ENCODE data around the gene HPGDS. TPM values are rescaled to one million over a fixed set of nuclear protein-coding genes. Genes with fewer than 3 reads are reported as not detected.
"Not testable (repeated sequence)": the region's sequence is repeated elsewhere in the genome, so short reads cannot be mapped to it uniquely, and the experiment has no call there.

HPGDS gene
- polyA plus RNA-seq, 4 donors = 2.5 to 9.5 (median 4.7) TPM

DNA sequence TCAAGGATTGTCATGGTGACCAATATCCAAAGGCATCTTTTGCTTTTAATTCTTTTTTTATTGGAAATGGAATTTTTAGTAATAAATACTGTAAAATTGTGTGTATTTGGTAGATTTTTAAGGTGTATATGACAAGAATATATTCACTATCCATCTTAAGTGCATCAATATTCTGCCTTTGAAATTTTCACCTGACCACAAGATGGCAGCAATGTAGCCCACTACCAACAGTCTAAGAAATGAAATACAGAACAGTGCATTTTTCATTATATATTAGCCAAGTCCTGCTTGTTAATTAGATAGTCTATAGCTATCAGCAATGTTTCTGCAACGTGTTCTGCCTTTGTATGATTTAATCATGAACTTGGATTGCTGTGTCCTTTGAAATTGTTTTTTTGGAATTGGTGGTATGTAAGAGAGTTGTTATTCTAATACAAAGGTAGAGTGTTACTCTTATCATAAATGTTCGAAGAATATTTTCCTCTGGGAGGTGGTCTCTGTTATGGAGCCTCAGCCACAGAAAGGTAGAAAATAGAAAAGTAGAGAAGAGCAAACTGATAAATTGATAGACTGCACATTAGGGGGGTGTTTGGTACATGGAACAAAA lies 38.2 kb downstream of the HPGDS start:
- peak; percentile 15 for FAIRE-seq
- DNase-seq = peak; percentile 41 to 51
- no peaks in the 10 kb centered on the region for H3K4me1 ChIP-seq (ENCODE audit: control insufficient read depth in 3 of 3, insufficient read depth in 2 of 3, low read depth in 1 of 3, low read length in 2 of 3)

DNA sequence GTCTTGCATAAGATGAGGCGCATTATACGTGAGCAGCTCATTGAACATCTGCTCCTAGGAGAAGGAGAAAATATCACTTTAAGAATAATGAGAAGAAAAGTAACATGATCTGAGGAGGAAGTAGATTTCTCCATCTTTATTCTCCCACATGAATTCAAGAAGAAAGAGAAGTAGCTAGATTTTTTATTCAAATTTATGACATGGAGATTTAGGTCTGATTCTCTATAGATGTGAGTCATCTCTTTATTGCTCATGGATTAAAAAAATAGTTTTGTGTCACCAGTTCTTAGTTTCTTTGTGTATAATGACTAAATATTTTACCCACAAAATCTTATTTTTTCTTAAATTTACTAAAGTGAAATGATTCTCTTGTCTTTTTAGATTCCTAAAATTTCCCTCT lies 40.4 kb downstream of the HPGDS start:
- Histone ChIP-seq H3K9me3 (ENCODE audit: control insufficient read depth in 2 of 2, insufficient read depth in 1 of 2, low read depth in 1 of 2, low read length in 1 of 2) (no peaks in the 10 kb centered on the region), H3K4me1 (ENCODE audit: control insufficient read depth in 3 of 3, insufficient read depth in 2 of 3, low read depth in 1 of 3, low read length in 2 of 3) (peaks cover 0 to 3% (median 0%) of the 10 kb centered on the region in 3 donors), H3K36me3 (ENCODE audit: control insufficient read depth in 3 of 3, insufficient read depth in 2 of 3, low read depth in 1 of 3, low read length in 3 of 3) (no peaks in the 10 kb centered on the region), H3K27ac (ENCODE audit: low read depth in 1 of 3, low read length in 2 of 3) (no peak overlapping the region), H3K4me3 (ENCODE audit: low read depth in 1 of 3, low read length in 3 of 3) (no peak overlapping the region), H3K27me3 (ENCODE audit: control insufficient read depth in 3 of 3, insufficient read depth in 3 of 3, low read length in 3 of 3) (no peaks in the 10 kb centered on the region)
- FAIRE-seq (no peak), DNase-seq (no peak)
- WGBS, 3 donors = 93 to 95% (median 94%) methylated on average over 2 of the region's 2 CpGs

More for the DNA sequence above, 38.2 kb downstream of the HPGDS start:
- H3K4me3 ChIP-seq (ENCODE audit: low read depth in 1 of 3, low read length in 3 of 3) = no peak overlapping the region
- H3K27ac ChIP-seq (ENCODE audit: low read depth in 1 of 3, low read length in 2 of 3) = no peak overlapping the region
- 42 to 49% (median 43%) methylated on average over 2 of the region's 2 CpGs for WGBS, 3 donors
- H3K9me3 ChIP-seq (ENCODE audit: control insufficient read depth in 2 of 2, insufficient read depth in 1 of 2, low read depth in 1 of 2, low read length in 1 of 2) = no peaks in the 10 kb centered on the region
- no peaks in the 10 kb centered on the region for H3K27me3 ChIP-seq (ENCODE audit: control insufficient read depth in 3 of 3, insufficient read depth in 3 of 3, low read length in 3 of 3)
- H3K36me3 ChIP-seq (ENCODE audit: control insufficient read depth in 3 of 3, insufficient read depth in 2 of 3, low read depth in 1 of 3, low read length in 3 of 3) = no peaks in the 10 kb centered on the region

DNA sequence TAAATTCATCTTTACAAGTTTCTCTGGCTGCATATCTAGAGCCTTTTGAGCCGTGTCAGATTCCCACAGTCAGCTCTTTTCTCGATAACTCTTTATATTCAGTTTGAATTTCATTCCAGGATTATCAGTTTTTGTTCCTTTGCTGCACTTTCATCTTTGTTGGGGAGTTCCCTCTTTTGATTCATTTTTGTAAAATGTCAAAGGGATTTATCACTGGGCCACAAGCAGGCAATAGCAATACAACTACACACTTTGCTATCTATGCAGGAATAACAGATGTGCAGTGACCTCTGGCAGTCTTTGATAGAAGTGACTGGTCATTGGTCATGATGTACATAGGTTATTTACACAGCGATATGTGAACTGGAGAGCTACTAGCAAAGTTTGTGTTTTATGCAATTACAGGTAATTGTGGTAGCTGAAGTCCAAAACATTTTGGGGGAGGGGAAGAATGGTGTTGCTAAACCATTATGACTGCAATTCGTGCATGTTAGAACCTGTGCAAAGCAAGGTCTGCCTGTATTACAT lies 43.8 kb downstream of the HPGDS start:
- FAIRE-seq (no peak), DNase-seq (peak; percentile 32 to 38)
- 56 to 73% (median 69%) methylated on average over 4 of the region's 4 CpGs for WGBS, 3 donors
- no peaks in the 10 kb centered on the region for H3K27me3 ChIP-seq (ENCODE audit: control insufficient read depth in 3 of 3, insufficient read depth in 3 of 3, low read length in 3 of 3)
- H3K4me1 ChIP-seq (ENCODE audit: control insufficient read depth in 3 of 3, insufficient read depth in 2 of 3, low read depth in 1 of 3, low read length in 2 of 3) = peaks cover 0 to 3% (median 0%) of the 10 kb centered on the region in 3 donors
- H3K36me3 ChIP-seq (ENCODE audit: control insufficient read depth in 3 of 3, insufficient read depth in 2 of 3, low read depth in 1 of 3, low read length in 3 of 3) = no peaks in the 10 kb centered on the region
- H3K27ac ChIP-seq (ENCODE audit: low read depth in 1 of 3, low read length in 2 of 3) = no peak overlapping the region
- H3K9me3 ChIP-seq (ENCODE audit: control insufficient read depth in 2 of 2, insufficient read depth in 1 of 2, low read depth in 1 of 2, low read length in 1 of 2) = no peaks in the 10 kb centered on the region
- H3K4me3 ChIP-seq (ENCODE audit: low read depth in 1 of 3, low read length in 3 of 3) = no peak overlapping the region

DNA sequence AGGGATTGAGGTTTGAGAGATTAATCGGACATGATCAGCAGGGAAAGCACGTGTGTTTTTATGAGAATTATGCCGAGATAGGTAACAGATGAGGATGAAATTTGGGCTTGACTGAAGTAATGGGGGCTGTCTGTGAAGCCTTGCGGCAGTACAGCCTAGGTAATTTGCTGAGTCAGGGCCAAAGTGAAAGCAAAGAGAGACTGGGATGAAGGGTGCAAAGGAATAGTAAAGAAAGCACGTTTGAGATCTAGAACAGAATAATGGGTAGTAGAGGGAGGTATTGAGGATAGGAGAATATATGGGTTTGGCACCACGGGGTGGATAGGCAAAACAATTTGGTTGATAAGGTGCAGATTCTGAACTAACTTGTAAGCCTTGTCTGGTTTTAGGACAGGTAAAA lies 47.2 kb downstream of the HPGDS start:
- not testable (repeated sequence) for H3K4me3 ChIP-seq (ENCODE audit: low read depth in 1 of 3, low read length in 3 of 3); DNase-seq; H3K27ac ChIP-seq (ENCODE audit: low read depth in 1 of 3, low read length in 2 of 3); H3K36me3 ChIP-seq (ENCODE audit: control insufficient read depth in 3 of 3, insufficient read depth in 2 of 3, low read depth in 1 of 3, low read length in 3 of 3); H3K4me1 ChIP-seq (ENCODE audit: control insufficient read depth in 3 of 3, insufficient read depth in 2 of 3, low read depth in 1 of 3, low read length in 2 of 3); H3K27me3 ChIP-seq (ENCODE audit: control insufficient read depth in 3 of 3, insufficient read depth in 3 of 3, low read length in 3 of 3); H3K9me3 ChIP-seq (ENCODE audit: control insufficient read depth in 2 of 2, insufficient read depth in 1 of 2, low read depth in 1 of 2, low read length in 1 of 2); FAIRE-seq
- WGBS, 3 donors = 74 to 79% (median 79%) methylated on average over 6 of the region's 6 CpGs

DNA sequence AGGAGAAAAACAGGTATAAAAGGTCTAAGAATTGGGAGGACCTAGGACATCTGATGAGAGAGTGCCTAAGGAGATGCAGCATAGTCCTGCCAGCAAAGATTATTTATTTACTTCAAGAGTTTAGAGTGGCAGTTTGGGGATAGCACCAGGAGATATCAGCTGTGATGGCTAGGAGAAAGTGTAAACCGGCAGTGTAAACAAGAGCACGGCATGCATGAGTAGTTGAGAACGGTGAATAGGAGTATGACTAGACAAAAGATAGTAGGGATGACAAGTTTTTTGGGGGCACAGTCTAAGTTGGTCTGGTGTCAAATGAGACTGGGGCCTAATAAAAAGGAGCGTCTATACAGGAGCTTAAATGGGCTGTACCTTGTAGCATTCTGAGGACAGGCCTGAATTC lies 48.7 kb downstream of the HPGDS start:
- not testable (repeated sequence) for H3K27me3 ChIP-seq (ENCODE audit: control insufficient read depth in 3 of 3, insufficient read depth in 3 of 3, low read length in 3 of 3); H3K9me3 ChIP-seq (ENCODE audit: control insufficient read depth in 2 of 2, insufficient read depth in 1 of 2, low read depth in 1 of 2, low read length in 1 of 2); H3K4me1 ChIP-seq (ENCODE audit: control insufficient read depth in 3 of 3, insufficient read depth in 2 of 3, low read depth in 1 of 3, low read length in 2 of 3); FAIRE-seq; H3K27ac ChIP-seq (ENCODE audit: low read depth in 1 of 3, low read length in 2 of 3); DNase-seq; H3K4me3 ChIP-seq (ENCODE audit: low read depth in 1 of 3, low read length in 3 of 3); H3K36me3 ChIP-seq (ENCODE audit: control insufficient read depth in 3 of 3, insufficient read depth in 2 of 3, low read depth in 1 of 3, low read length in 3 of 3)
- WGBS, 3 donors = 89 to 96% (median 94%) methylated on average over 4 of the region's 4 CpGs

DNA sequence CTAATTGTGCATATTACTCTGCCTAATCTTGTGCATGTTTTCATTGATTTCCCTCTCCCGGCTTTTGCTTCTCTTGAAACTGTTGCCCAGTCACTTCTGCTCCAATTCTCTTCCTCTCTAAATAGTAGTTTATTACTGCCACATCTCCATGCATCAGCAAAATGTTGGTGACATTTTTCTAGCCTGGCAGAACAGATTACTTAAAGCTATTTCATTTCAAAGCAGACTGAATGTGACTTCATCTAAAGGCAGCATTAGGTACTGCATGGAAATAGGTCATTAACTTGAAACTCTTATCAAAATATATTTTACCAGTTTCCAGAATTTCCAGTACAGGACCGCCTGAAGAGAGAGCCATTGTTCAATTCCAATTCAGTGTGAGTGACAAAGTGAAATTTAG lies 52.4 kb downstream of the HPGDS start:
- no peaks in the 10 kb centered on the region for H3K4me1 ChIP-seq (ENCODE audit: control insufficient read depth in 3 of 3, insufficient read depth in 2 of 3, low read depth in 1 of 3, low read length in 2 of 3)
- peaks cover 2 to 8% (median 5%) of the 10 kb centered on the region in 3 donors for H3K36me3 ChIP-seq (ENCODE audit: control insufficient read depth in 3 of 3, insufficient read depth in 2 of 3, low read depth in 1 of 3, low read length in 3 of 3)
- H3K27ac ChIP-seq (ENCODE audit: low read depth in 1 of 3, low read length in 2 of 3) = no peak overlapping the region
- H3K9me3 ChIP-seq (ENCODE audit: control insufficient read depth in 2 of 2, insufficient read depth in 1 of 2, low read depth in 1 of 2, low read length in 1 of 2) = no peaks in the 10 kb centered on the region
- DNase-seq (no peak), FAIRE-seq (no peak)
- no peaks in the 10 kb centered on the region for H3K27me3 ChIP-seq (ENCODE audit: control insufficient read depth in 3 of 3, insufficient read depth in 3 of 3, low read length in 3 of 3)
- WGBS, 3 donors = 91 to 94% (median 94%) methylated on average over 2 of the region's 2 CpGs
- H3K4me3 ChIP-seq (ENCODE audit: low read depth in 1 of 3, low read length in 3 of 3) = no peak overlapping the region

DNA sequence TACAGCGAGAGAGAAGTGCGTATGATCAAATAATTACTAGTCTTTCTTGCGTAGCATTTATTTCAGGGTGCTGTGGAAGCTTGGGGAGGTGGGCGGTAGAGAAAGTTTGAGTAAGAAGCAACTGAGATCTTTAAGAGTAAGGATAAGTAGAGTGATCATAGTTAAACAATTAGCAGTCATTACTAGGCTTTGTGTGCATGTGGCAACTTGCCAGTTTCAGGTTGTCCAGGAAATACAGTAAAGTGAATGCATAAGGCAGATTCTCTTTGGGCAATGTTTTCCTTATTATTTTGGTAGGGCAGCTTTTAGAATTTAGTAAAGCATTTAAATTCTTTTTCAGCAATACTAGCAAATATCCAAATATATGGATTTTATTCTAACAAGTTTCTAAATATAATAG lies 57.0 kb downstream of the HPGDS start:
- Histone ChIP-seq H3K9me3 (ENCODE audit: control insufficient read depth in 2 of 2, insufficient read depth in 1 of 2, low read depth in 1 of 2, low read length in 1 of 2) (no peaks in the 10 kb centered on the region), H3K4me3 (ENCODE audit: low read depth in 1 of 3, low read length in 3 of 3) (no peak overlapping the region), H3K36me3 (ENCODE audit: control insufficient read depth in 3 of 3, insufficient read depth in 2 of 3, low read depth in 1 of 3, low read length in 3 of 3) (peaks cover 3 to 22% (median 4%) of the 10 kb centered on the region in 3 donors), H3K4me1 (ENCODE audit: control insufficient read depth in 3 of 3, insufficient read depth in 2 of 3, low read depth in 1 of 3, low read length in 2 of 3) (no peaks in the 10 kb centered on the region), H3K27me3 (ENCODE audit: control insufficient read depth in 3 of 3, insufficient read depth in 3 of 3, low read length in 3 of 3) (no peaks in the 10 kb centered on the region), H3K27ac (ENCODE audit: low read depth in 1 of 3, low read length in 2 of 3) (no peak overlapping the region)
- DNase-seq = peak in 1 of 2 donors; percentile 58
- FAIRE-seq = no peak
- WGBS, 3 donors = 89 to 95% (median 91%) methylated on average over 4 of the region's 4 CpGs

DNA sequence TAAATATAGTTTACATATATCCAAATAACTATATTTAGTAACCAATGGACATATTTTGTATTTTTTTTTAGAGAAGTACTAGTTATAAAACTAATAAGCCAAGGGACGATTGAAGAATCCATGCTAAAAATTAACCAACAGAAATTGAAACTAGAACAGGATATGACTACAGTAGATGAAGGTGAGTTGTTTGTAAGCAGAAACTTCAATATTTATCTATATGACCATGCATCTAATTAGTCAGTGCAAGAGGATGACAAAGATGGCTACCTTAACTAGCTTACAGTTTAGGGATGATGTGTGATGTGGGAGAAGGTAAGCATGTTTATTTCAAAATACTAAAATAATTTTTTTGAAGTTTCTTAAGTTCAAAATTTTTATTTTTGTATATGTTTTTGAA lies 57.7 kb downstream of the HPGDS start:
- FAIRE-seq = no peak
- H3K27me3 ChIP-seq (ENCODE audit: control insufficient read depth in 3 of 3, insufficient read depth in 3 of 3, low read length in 3 of 3) = no peaks in the 10 kb centered on the region
- DNase-seq = no peak
- H3K36me3 ChIP-seq (ENCODE audit: control insufficient read depth in 3 of 3, insufficient read depth in 2 of 3, low read depth in 1 of 3, low read length in 3 of 3) = peaks cover 2 to 23% (median 3%) of the 10 kb centered on the region in 3 donors
- no peak overlapping the region for H3K4me3 ChIP-seq (ENCODE audit: low read depth in 1 of 3, low read length in 3 of 3)
- WGBS, 3 donors = 52 to 63% (median 60%) methylated on average over 1 of the region's 1 CpG
- H3K4me1 ChIP-seq (ENCODE audit: control insufficient read depth in 3 of 3, insufficient read depth in 2 of 3, low read depth in 1 of 3, low read length in 2 of 3) = no peaks in the 10 kb centered on the region
- no peaks in the 10 kb centered on the region for H3K9me3 ChIP-seq (ENCODE audit: control insufficient read depth in 2 of 2, insufficient read depth in 1 of 2, low read depth in 1 of 2, low read length in 1 of 2)
- H3K27ac ChIP-seq (ENCODE audit: low read depth in 1 of 3, low read length in 2 of 3) = no peak overlapping the region

DNA sequence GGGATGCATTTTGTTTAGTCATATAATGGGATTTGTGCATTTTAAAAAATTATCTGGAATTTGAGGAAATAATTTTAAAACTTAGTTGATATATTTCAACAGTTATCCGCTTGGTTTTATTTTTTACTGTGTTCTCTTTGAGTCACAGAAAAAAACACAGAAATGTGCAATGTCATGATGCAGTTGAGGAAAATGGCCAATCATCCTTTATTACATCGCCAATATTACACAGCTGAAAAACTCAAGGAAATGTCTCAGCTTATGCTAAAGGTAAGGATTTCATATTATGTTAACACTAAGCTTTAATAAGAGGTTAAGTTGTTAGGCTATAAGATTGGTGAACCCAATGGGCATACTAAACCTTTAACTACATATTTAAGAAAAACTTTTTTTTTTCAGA lies 63.9 kb downstream of the HPGDS start:
- Histone ChIP-seq H3K27ac (ENCODE audit: low read depth in 1 of 3, low read length in 2 of 3) (no peak overlapping the region), H3K27me3 (ENCODE audit: control insufficient read depth in 3 of 3, insufficient read depth in 3 of 3, low read length in 3 of 3) (no peaks in the 10 kb centered on the region), H3K9me3 (ENCODE audit: control insufficient read depth in 2 of 2, insufficient read depth in 1 of 2, low read depth in 1 of 2, low read length in 1 of 2) (no peaks in the 10 kb centered on the region), H3K36me3 (ENCODE audit: control insufficient read depth in 3 of 3, insufficient read depth in 2 of 3, low read depth in 1 of 3, low read length in 3 of 3) (peaks cover 0 to 23% (median 3%) of the 10 kb centered on the region in 3 donors), H3K4me1 (ENCODE audit: control insufficient read depth in 3 of 3, insufficient read depth in 2 of 3, low read depth in 1 of 3, low read length in 2 of 3) (no peaks in the 10 kb centered on the region), H3K4me3 (ENCODE audit: low read depth in 1 of 3, low read length in 3 of 3) (no peak overlapping the region)
- FAIRE-seq (no peak), DNase-seq (no peak)
- WGBS, 3 donors = 96 to 100% (median 98%) methylated on average over 2 of the region's 2 CpGs
